ENCODE results near the gene SORCS2.

DNA sequence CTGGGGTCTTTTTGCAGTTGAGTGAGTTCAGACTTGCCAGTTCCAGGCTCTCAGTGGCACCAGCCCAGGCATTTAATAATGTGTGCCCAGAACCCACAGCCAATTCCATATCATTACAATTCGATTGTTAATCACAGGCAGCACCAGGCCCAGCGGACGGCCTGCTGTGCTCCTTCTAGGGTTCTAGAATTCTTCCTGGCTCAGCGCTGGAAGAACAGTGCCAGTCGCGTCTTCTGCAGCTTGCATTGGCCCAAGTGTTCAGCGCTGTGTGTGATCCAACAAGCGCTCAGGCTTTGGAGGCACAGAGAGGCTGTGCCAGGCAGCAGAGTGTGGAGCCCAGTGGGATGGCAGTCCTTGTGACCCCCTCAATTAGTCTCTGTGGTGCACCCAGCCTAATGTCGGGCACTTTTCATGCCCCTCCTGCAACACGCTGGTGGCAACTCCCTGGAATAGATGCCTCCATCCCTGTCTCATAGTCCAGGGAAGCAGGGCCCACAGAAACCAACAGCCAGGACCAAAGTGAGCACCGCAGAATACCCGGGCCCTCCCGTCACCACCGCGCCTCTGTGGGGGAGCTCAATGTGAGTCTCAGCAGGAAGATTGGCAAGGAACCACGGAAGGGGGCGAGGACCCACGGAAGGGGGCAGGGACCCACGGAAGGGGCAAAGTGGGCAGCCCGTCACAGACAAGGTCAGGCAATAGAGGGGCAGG is 554.2 kb downstream of the SORCS2 start:
- no peak for TF ChIP-seq GATA2 (IDR thresholded peaks at IDR 0.05; ENCODE audit: low read depth, low read length)
- no peak for TF ChIP-seq GATA3 (IDR thresholded peaks at IDR 0.05; ENCODE audit: low read depth, low read length)

Measured in SH-SY5Y (cell line).